Body of pancreas (tissue), 4 donors: ENCODE data around the gene TLL2.

Source experiments
- POLR2A ChIP-seq, 3 donors: fragments of 450-650 bp; IDR thresholded peaks; one replicate each; pipeline ENCODE4 v1.6.1; 2016; ENCODE audit warnings: antibody characterized with exemption in 3 of 3, mild to moderate bottlenecking in 2 of 3
- TF ChIP-seq, protein P1 (sequence below), 7 experiments: fragments of 450-650 bp in 4 of 7; fragments of 200-600 bp in 3 of 7; sonication (generic) in 3 of 7; IDR thresholded peaks; one replicate each; pipeline ENCODE4 v1.5.1; 2016 to 2019; ENCODE audit warnings: antibody characterized with exemption in 7 of 7

DNA sequence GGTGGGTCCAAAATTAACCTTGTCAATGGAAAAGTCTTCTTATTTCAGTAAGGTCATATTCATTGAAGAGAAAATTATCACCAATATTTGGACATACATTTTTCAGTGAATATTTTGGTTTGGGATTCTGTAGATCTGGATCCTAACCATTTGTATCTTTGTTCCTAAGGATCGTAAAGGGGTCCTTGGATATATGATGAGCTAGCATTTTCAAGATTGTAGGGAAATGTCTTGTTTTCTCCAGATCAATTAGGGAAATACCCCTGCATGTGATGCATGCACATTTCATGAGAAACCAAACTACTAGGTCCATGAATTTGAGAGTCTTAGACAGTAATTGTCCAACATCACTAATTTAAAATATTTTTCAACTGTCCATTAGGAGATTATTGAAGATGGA lies 191.5 kb downstream of the TLL2 start:
- TF ChIP-seq, protein P1, sequence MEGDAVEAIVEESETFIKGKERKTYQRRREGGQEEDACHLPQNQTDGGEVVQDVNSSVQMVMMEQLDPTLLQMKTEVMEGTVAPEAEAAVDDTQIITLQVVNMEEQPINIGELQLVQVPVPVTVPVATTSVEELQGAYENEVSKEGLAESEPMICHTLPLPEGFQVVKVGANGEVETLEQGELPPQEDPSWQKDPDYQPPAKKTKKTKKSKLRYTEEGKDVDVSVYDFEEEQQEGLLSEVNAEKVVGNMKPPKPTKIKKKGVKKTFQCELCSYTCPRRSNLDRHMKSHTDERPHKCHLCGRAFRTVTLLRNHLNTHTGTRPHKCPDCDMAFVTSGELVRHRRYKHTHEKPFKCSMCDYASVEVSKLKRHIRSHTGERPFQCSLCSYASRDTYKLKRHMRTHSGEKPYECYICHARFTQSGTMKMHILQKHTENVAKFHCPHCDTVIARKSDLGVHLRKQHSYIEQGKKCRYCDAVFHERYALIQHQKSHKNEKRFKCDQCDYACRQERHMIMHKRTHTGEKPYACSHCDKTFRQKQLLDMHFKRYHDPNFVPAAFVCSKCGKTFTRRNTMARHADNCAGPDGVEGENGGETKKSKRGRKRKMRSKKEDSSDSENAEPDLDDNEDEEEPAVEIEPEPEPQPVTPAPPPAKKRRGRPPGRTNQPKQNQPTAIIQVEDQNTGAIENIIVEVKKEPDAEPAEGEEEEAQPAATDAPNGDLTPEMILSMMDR (IDR thresholded peaks at IDR 0.05) = no peak
- no peak for TF ChIP-seq POLR2A (IDR thresholded peaks at IDR 0.05)
